Measurements from ENCODE around the gene TMEM100. TPM values are rescaled to one million over a fixed set of nuclear protein-coding genes. Genes with fewer than 3 reads are reported as not detected.

The TMEM100 gene
- total and polyA plus RNA-seq, 4 donors = 22.0 to 63.7 (median 47.0) TPM

DNA sequence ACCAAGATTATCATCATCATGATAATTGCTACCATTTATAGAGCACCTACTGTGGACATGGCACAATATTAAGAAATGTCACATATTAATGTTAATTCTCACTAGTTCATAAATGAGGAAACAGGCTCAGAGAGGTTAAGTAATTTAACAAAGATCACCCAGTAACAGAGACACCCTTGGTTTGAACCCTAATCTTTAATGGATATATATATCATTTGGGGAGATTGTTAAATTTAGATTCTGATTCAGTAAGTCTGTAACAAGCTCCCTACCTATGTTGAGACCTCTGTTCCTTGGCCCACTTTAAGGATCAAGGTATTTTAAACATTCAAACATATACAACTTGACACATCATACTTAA, 804 bp upstream of the TMEM100 start:
- Histone ChIP-seq H3K9me3 (ENCODE audit: control insufficient read depth, insufficient read depth, low read length) (no peaks in the 10 kb centered on the region), H3K27me3 (ENCODE audit: control insufficient read depth, insufficient read depth, low read length) (no peaks in the 10 kb centered on the region), H3K4me1 (ENCODE audit: control insufficient read depth, insufficient read depth, low read length) (peaks cover 9% of the 10 kb centered on the region), H3K4me3 (ENCODE audit: low read depth, low read length) (peak overlapping the region; percentile 49), H3K27ac (ENCODE audit: low read depth, low read length) (peak overlapping the region; percentile 59), H3K36me3 (ENCODE audit: control insufficient read depth, insufficient read depth, low read length) (no peaks in the 10 kb centered on the region)
- no peak for DNase-seq (ENCODE audit: low read depth in 4 of 6, low spot score in 6 of 6)

DNA sequence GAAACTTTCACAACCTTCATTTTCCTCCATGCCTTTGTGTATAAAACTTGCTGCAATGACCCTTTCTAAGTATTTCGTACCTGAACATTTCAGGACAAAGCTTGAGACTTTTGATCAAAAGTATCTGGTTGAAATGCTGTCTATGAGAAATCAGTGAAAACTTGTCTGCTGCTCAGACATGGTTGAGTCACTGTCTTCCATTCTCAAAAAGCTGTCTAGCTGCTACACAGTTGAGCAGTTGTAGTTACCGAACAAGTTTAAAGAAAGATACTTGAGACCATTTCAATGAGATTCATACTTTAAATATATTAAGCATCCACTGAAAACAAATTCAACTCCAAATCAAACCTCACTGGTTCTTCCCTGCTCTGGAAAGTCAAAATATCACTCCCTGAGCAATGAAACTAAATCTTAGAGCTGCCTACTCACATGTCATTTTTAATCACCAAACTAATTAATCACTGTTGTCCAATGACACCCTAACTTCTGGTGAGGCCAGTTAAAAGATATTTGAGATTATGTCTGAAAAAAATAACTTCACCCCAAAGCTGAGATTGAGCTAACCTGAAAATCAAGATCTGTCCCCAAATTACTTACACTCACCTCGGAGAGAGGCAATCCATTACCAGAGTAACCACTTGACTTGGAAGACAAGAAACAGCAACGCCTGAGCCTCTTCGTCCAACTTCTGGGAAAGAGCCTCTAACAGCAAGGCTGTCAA, 488 bp downstream of the TMEM100 start:
- H3K27ac ChIP-seq (ENCODE audit: low read depth, low read length) = peak overlapping the region; percentile 59
- no peak for DNase-seq (ENCODE audit: low read depth in 4 of 6, low spot score in 6 of 6)
- no peaks in the 10 kb centered on the region for H3K9me3 ChIP-seq (ENCODE audit: control insufficient read depth, insufficient read depth, low read length)
- no peaks in the 10 kb centered on the region for H3K36me3 ChIP-seq (ENCODE audit: control insufficient read depth, insufficient read depth, low read length)
- 13% methylated on average over 1 of the region's 5 CpGs for WGBS (ENCODE audit: insufficient coverage)
- H3K27me3 ChIP-seq (ENCODE audit: control insufficient read depth, insufficient read depth, low read length) = no peaks in the 10 kb centered on the region
- H3K4me3 ChIP-seq (ENCODE audit: low read depth, low read length) = peak overlapping the region; percentile 49
- H3K4me1 ChIP-seq (ENCODE audit: control insufficient read depth, insufficient read depth, low read length) = peaks cover 9% of the 10 kb centered on the region

DNA sequence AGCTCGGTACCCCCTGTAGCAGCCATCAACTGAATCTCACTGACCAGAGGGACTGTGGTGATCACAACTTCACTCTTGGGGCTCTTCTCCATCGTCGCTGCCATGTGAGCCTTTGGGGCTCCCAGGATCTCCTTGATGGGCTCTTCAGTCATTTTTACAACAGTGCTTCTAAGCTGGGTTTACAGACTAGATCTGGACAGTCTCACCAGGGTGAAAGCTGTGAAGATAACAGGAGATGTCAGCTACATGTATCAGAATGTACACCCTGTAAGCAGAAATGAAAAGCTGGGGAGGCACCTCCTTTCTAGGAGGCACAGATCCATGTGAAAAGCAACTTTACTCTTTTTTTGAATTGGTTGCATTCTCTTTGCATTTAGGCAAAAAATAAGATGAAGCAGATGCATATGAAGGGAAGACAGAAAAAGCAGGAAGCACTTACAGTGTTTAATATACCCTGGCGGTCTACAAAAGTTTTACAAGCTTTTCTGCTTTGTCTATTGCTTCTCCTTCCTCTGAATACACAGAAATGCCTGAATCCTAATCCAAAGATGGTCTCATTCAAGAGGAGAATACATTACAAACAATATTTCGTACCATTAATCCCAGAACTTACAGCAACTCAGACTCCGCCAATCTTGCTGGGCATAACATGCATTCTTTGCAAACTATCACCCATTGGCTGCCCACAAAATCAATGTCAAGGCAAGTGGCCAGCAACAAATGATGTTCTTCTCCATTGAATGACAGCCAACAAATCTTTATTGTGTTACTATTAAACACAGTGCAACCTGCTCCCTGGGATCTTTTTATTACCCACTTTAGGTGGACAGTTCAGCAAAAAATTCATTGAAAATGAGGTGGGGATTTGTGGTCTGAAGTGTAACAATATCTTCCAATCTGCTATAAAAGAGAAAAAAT, 1.5 kb downstream of the TMEM100 start:
- peaks cover 9% of the 10 kb centered on the region for H3K4me1 ChIP-seq (ENCODE audit: control insufficient read depth, insufficient read depth, low read length)
- H3K36me3 ChIP-seq (ENCODE audit: control insufficient read depth, insufficient read depth, low read length) = no peaks in the 10 kb centered on the region
- WGBS (ENCODE audit: insufficient coverage) = 88% methylated on average over 6 of the region's 6 CpGs
- no peaks in the 10 kb centered on the region for H3K9me3 ChIP-seq (ENCODE audit: control insufficient read depth, insufficient read depth, low read length)
- peak overlapping the region; percentile 0 for H3K4me3 ChIP-seq (ENCODE audit: low read depth, low read length)
- no peaks in the 10 kb centered on the region for H3K27me3 ChIP-seq (ENCODE audit: control insufficient read depth, insufficient read depth, low read length)
- H3K27ac ChIP-seq (ENCODE audit: low read depth, low read length) = no peak overlapping the region
- no peak for DNase-seq (ENCODE audit: low read depth in 4 of 6, low spot score in 6 of 6)

DNA sequence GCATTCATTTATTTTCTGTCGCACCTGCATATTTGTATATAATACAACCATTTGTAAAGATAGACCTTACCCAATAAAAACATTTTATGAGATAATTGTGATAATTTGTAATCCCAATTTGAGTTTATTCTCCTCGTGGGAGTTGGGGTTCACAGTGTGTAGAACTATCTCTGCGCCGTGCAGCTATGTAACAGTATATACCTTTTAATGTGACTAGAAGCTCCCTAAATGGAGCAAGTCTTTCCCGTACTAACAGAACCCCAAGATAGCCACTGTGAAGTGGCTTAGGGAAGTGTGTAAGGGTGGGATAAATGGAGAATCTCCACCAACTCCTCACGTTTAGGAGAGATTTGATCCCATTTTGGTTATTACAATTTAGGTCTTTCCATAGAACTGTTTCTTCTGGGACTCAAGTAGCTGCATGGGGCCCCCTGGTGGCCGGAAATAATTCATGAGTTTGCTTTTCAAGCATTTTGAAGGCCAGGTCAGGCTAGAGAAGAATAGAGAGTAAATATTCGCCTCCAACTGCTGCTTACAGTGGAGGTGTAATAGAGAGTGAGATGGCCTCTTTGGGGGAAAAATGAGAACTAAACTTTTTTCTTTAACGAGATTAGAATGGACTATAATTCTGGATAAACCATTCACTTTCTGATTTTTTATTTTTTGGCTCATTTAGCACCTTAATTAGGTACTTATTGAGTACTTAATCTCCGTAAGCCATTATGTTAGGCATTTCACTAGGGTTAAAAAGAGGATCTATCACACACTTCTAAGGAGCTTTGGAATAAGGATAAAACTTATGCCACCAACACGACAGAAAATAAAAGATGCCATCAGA, 4.5 kb downstream of the TMEM100 start:
- no peak overlapping the region for H3K4me3 ChIP-seq (ENCODE audit: low read depth, low read length)
- peaks cover 6% of the 10 kb centered on the region for H3K4me1 ChIP-seq (ENCODE audit: control insufficient read depth, insufficient read depth, low read length)
- H3K36me3 ChIP-seq (ENCODE audit: control insufficient read depth, insufficient read depth, low read length) = no peaks in the 10 kb centered on the region
- peak in 3 of 6 donors; percentile 65 to 92 (median 91) for DNase-seq (ENCODE audit: low read depth in 4 of 6, low spot score in 6 of 6)
- no peak overlapping the region for H3K27ac ChIP-seq (ENCODE audit: low read depth, low read length)
- 60% methylated on average over 3 of the region's 11 CpGs for WGBS (ENCODE audit: insufficient coverage)
- H3K27me3 ChIP-seq (ENCODE audit: control insufficient read depth, insufficient read depth, low read length) = no peaks in the 10 kb centered on the region
- no peaks in the 10 kb centered on the region for H3K9me3 ChIP-seq (ENCODE audit: control insufficient read depth, insufficient read depth, low read length)

DNA sequence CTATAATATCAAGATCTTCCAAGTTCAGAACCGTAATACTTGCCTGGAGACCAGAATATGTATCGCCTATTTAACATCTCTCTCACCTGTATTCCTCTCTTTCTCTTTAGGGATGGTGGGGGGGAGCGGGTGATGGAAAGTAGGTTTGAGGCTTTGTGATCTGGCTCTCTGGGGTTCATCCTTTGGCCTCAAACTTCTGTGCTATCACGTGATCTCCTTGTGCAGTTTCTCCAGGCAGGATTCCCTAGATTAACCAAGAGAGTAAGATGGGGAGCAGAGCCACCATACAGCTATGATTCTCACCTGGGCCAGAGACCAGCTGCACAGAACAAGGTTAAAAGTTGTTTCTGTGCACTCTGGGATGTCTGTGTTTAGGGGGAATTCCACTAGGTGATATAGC, 5.2 kb downstream of the TMEM100 start:
- Histone ChIP-seq H3K9me3 (ENCODE audit: control insufficient read depth, insufficient read depth, low read length) (no peaks in the 10 kb centered on the region), H3K4me1 (ENCODE audit: control insufficient read depth, insufficient read depth, low read length) (peaks cover 6% of the 10 kb centered on the region), H3K27ac (ENCODE audit: low read depth, low read length) (no peak overlapping the region), H3K36me3 (ENCODE audit: control insufficient read depth, insufficient read depth, low read length) (no peaks in the 10 kb centered on the region), H3K4me3 (ENCODE audit: low read depth, low read length) (no peak overlapping the region), H3K27me3 (ENCODE audit: control insufficient read depth, insufficient read depth, low read length) (no peaks in the 10 kb centered on the region)
- WGBS (ENCODE audit: insufficient coverage) = 88% methylated on average over 1 of the region's 4 CpGs
- DNase-seq (ENCODE audit: low read depth in 4 of 6, low spot score in 6 of 6) = no peak

DNA sequence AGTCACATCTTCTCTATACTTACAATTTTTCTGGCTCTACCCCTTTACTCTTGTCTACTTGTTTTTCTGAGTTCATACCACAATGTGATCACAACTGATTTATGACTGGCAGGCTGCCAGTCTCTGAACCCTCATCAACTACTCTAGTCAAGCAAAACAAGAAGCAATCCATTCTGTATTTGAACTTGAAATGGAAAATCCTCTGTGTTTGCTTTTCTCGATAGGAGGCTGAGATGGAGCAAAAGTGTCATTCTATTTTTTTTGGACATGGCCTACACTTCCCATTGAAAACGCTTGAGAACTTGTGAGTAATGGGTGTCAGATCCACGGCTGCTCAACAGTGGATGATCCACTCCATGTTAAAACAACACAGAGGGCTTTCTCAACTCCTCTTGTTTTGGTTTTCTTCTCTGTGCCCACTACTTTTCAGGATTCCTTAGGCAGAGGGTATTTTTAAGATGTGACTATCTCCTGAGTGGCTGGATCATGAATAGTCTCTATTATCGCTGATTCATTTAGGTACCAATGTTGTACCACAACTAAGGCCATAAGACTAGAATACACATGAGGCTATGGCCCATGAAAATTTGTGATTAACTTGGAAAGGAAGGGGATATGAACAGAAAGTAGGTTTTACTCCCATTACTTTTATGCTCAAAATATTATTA, 11.7 kb downstream of the TMEM100 start:
- Histone ChIP-seq H3K4me1 (ENCODE audit: control insufficient read depth, insufficient read depth, low read length) (peaks cover 6% of the 10 kb centered on the region), H3K36me3 (ENCODE audit: control insufficient read depth, insufficient read depth, low read length) (no peaks in the 10 kb centered on the region), H3K4me3 (ENCODE audit: low read depth, low read length) (no peak overlapping the region), H3K27ac (ENCODE audit: low read depth, low read length) (peak overlapping the region; percentile 44), H3K9me3 (ENCODE audit: control insufficient read depth, insufficient read depth, low read length) (no peaks in the 10 kb centered on the region), H3K27me3 (ENCODE audit: control insufficient read depth, insufficient read depth, low read length) (no peaks in the 10 kb centered on the region)
- no CpG with 5 or more reads among the region's 4 CpGs for WGBS (ENCODE audit: insufficient coverage)
- peak in 1 of 6 donors; percentile 74 for DNase-seq (ENCODE audit: low read depth in 4 of 6, low spot score in 6 of 6)

DNA sequence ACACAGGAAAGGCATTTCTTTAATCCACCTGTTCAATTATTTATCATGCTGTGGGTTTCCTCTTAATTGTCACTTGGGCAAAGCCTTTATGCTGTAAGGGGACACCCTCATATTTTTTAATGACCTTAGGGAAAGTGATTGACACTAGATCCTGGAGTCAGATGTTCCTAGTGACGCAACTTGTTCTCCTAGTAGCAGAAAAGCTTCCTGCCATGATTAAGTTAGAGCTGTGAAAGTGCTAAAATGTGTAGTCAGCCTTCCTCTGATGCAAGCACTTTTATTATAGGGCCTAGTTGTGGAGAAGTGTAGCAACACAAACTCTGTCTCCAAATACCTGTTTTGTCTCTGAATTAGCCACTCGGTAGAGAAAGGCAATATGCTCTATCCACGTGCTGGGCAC, 12.3 kb downstream of the TMEM100 start:
- no peaks in the 10 kb centered on the region for H3K36me3 ChIP-seq (ENCODE audit: control insufficient read depth, insufficient read depth, low read length)
- H3K27me3 ChIP-seq (ENCODE audit: control insufficient read depth, insufficient read depth, low read length) = no peaks in the 10 kb centered on the region
- peaks cover 6% of the 10 kb centered on the region for H3K4me1 ChIP-seq (ENCODE audit: control insufficient read depth, insufficient read depth, low read length)
- peak overlapping the region; percentile 44 for H3K27ac ChIP-seq (ENCODE audit: low read depth, low read length)
- H3K4me3 ChIP-seq (ENCODE audit: low read depth, low read length) = no peak overlapping the region
- DNase-seq (ENCODE audit: low read depth in 4 of 6, low spot score in 6 of 6) = no peak
- 69% methylated on average over 2 of the region's 3 CpGs for WGBS (ENCODE audit: insufficient coverage)
- no peaks in the 10 kb centered on the region for H3K9me3 ChIP-seq (ENCODE audit: control insufficient read depth, insufficient read depth, low read length)

DNA sequence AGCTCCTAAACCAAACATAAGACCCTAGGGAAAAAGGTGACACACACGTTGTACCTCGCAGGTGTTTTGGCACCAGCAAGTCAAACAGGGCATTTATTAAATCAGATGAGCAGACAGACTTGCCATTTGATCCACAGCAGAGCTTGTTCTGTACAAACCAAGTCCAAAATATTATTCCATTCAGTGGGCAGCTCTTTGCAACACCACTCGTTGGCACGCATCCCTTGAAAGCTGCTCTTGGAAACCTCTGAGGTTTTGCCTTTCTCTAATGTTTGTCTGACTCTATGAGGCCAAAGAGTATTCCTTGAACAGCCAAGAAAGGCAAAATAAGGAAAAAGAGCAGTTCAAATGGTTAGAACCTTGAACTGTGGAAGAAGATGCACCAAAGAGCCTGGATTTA, 12.7 kb downstream of the TMEM100 start:
- H3K4me3 ChIP-seq (ENCODE audit: low read depth, low read length) = no peak overlapping the region
- no peaks in the 10 kb centered on the region for H3K36me3 ChIP-seq (ENCODE audit: control insufficient read depth, insufficient read depth, low read length)
- H3K27ac ChIP-seq (ENCODE audit: low read depth, low read length) = peak overlapping the region; percentile 17
- peaks cover 6% of the 10 kb centered on the region for H3K4me1 ChIP-seq (ENCODE audit: control insufficient read depth, insufficient read depth, low read length)
- DNase-seq (ENCODE audit: low read depth in 4 of 6, low spot score in 6 of 6) = peak in 1 of 6 donors; percentile 45
- H3K27me3 ChIP-seq (ENCODE audit: control insufficient read depth, insufficient read depth, low read length) = no peaks in the 10 kb centered on the region
- H3K9me3 ChIP-seq (ENCODE audit: control insufficient read depth, insufficient read depth, low read length) = no peaks in the 10 kb centered on the region
- 93% methylated on average over 4 of the region's 4 CpGs for WGBS (ENCODE audit: insufficient coverage)

DNA sequence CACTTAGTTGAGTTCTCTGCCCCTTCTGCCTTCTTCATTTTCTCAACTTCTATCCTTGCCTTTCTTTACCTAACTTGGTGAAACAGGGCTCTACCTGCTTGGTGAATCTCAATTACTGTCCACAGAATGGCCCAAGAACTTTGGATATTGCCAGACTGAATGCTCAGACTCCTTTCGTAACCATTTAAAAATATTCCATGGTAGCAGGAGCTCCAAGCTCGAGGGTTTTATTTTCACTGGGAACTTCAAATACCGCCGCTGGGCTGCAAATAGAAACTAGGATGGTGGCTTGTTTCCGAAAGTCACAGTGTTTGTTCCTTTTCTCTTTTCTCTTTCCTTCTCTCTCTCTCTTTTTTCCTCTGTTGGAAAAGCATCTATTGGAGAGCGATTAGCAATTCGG, 13.2 kb downstream of the TMEM100 start:
- Histone ChIP-seq H3K27me3 (ENCODE audit: control insufficient read depth, insufficient read depth, low read length) (no peaks in the 10 kb centered on the region), H3K36me3 (ENCODE audit: control insufficient read depth, insufficient read depth, low read length) (no peaks in the 10 kb centered on the region), H3K4me3 (ENCODE audit: low read depth, low read length) (no peak overlapping the region), H3K9me3 (ENCODE audit: control insufficient read depth, insufficient read depth, low read length) (no peaks in the 10 kb centered on the region), H3K27ac (ENCODE audit: low read depth, low read length) (no peak overlapping the region), H3K4me1 (ENCODE audit: control insufficient read depth, insufficient read depth, low read length) (peaks cover 6% of the 10 kb centered on the region)
- WGBS (ENCODE audit: insufficient coverage) = no CpG with 5 or more reads among the region's 7 CpGs
- no peak for DNase-seq (ENCODE audit: low read depth in 4 of 6, low spot score in 6 of 6)
